GM12878 (cell line): Measurements from ENCODE around the gene DISP2. TPM values are rescaled to one million over a fixed set of nuclear protein-coding genes. Genes with fewer than 3 reads are reported as not detected.

ENCODE experiments used
- BRCA1 ChIP-seq: IDR thresholded peaks from 2 replicates; pipeline ENCODE4 v1.6.1; 2011; ENCODE audit warnings: low read depth, low read length, improper control_type of control experiment
- ETV6 ChIP-seq, 2 experiments: fragments of 450-650 bp in 1 of 2; IDR thresholded peaks in 1 of 2; conservative IDR thresholded peaks in 1 of 2; 2 replicates each; pipeline ENCODE4 v1.6.1; 2014; ENCODE audit warnings: antibody characterized with exemption in 1 of 2, borderline replicate concordance in 1 of 2, low read depth in 1 of 2, mild to moderate bottlenecking in 1 of 2, moderate library complexity in 1 of 2
- IKZF1 ChIP-seq: fragments of 450-650 bp; conservative IDR thresholded peaks from 2 replicates; pipeline ENCODE4 v1.6.1; 2017; ENCODE audit warnings: antibody characterized with exemption, mild to moderate bottlenecking
- IRF4 ChIP-seq: IDR thresholded peaks from 2 replicates; pipeline ENCODE4 v1.6.1; 2011; ENCODE audit warnings: low read depth, low read length
- JUNB ChIP-seq: IDR thresholded peaks from 2 replicates; pipeline ENCODE4 v1.6.1; 2016; ENCODE audit warnings: antibody characterized with exemption, mild to moderate bottlenecking
- MEF2A ChIP-seq: IDR thresholded peaks from 2 replicates; pipeline ENCODE4 v1.6.1; 2011; ENCODE audit warnings: low read depth, mild to moderate bottlenecking, low read length, moderate library complexity; ENCODE audit not compliant: insufficient read depth
- PAX8 ChIP-seq: fragments of 450-650 bp; IDR thresholded peaks from 2 replicates; pipeline ENCODE4 v1.6.1; 2017; ENCODE audit warnings: mild to moderate bottlenecking, moderate library complexity
- SREBF1 ChIP-seq: IDR thresholded peaks from 2 replicates; pipeline ENCODE4 v1.6.1; 2012; ENCODE audit warnings: mild to moderate bottlenecking, low read length
- TBL1XR1 ChIP-seq: IDR thresholded peaks from 2 replicates; pipeline ENCODE4 v1.6.1; 2012; ENCODE audit warnings: low read depth, low read length, improper control_type of control experiment
- ZNF592 ChIP-seq: fragments of 450-650 bp; IDR thresholded peaks from 2 replicates; pipeline ENCODE4 v1.6.1; 2017; ENCODE audit warnings: mild to moderate bottlenecking, moderate library complexity
- ZNF687 ChIP-seq: fragments of 450-650 bp; IDR thresholded peaks from 2 replicates; pipeline ENCODE4 v1.6.1; 2017; ENCODE audit warnings: mild to moderate bottlenecking, moderate library complexity
- polyA plus RNA-seq, 11 experiments: library from polyadenylated mRNA; depleted of rRNA in 4 of 11; unstranded in 6 of 11; stranded (reverse) in 5 of 11; fragments of >200 nt; fragmentation: Nextera tagmentation in 4 of 11; fragmentation: Illumina TruSeq in 1 of 11; extraction: Ambion mirVana in 4 of 11; extraction: Trizol in 1 of 11; gene quantifications; 1 replicate in 1 of 11; 2 replicates in 10 of 11; pipeline versions ENCODE4 v1.2.1 to v1.2.3, GENCODE V29; 2011 to 2016; ENCODE audit warnings: inconsistent platforms in 2 of 11, missing spikeins in 2 of 11, low read depth in 1 of 11
- total RNA-seq, 4 experiments: library from RNA; depleted of rRNA in 3 of 4; stranded (reverse); fragments of >200 nt in 3 of 4; fragmentation: Illumina TruSeq in 1 of 4; extraction: Trizol in 1 of 4; gene quantifications; 2 replicates each; pipeline versions ENCODE4 v1.2.1 to v1.2.3, GENCODE V29; 2013 to 2021
- TF ChIP-seq, protein P1 (sequence below): IDR thresholded peaks from 2 replicates; pipeline ENCODE4 v1.6.1; 2012; ENCODE audit warnings: mild to moderate bottlenecking, low read depth, low read length
- TF ChIP-seq, protein P2 (sequence below): fragments of 450-650 bp; IDR thresholded peaks from 2 replicates; pipeline ENCODE4 v1.6.1; 2017; ENCODE audit warnings: low read depth, mild to moderate bottlenecking, moderate library complexity

Gene DISP2
- total and polyA plus RNA-seq, 10 of the 15 experiments (the other 5 are each of a cell fraction or from before 2014, with no cell fraction given): under 0.01 to 0.20 (median 0.12) TPM; not detected in 7

DNA sequence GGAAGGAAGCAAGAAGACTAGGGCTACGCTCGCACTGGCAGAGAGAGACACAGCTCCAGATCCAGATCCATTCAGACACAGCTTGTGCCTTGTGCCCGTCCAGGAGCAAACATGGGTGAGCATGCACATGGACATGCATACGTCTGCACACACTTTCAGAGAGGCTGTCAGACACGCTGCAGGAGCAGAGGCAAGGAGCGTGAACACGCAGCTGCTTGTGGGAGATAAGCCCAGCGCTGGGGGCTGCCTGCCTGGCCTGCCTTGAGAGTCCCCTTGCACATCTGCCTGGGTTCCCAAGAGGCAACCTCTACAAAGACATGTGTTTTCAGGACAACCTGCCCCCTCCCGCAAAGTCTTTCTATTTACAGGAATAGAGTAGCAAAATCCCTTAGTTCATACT lies 69.2 kb downstream of the DISP2 start (continued):
- TF ChIP-seq ZNF687 (no peak), IKZF1 (no peak), PAX8 (no peak), ZNF592 (no peak), MEF2A (no peak), ETV6 (conservative IDR thresholded peaks at IDR 0.05 in 1 of 2, IDR thresholded peaks at IDR 0.05 in 1 of 2; ENCODE audit: borderline replicate concordance in 1 of 2, low read depth in 1 of 2) (no peak), TBL1XR1 (no peak), JUNB (no peak), SREBF1 (no peak), IRF4 (no peak), BRCA1 (no peak)
- TF ChIP-seq, protein P1, sequence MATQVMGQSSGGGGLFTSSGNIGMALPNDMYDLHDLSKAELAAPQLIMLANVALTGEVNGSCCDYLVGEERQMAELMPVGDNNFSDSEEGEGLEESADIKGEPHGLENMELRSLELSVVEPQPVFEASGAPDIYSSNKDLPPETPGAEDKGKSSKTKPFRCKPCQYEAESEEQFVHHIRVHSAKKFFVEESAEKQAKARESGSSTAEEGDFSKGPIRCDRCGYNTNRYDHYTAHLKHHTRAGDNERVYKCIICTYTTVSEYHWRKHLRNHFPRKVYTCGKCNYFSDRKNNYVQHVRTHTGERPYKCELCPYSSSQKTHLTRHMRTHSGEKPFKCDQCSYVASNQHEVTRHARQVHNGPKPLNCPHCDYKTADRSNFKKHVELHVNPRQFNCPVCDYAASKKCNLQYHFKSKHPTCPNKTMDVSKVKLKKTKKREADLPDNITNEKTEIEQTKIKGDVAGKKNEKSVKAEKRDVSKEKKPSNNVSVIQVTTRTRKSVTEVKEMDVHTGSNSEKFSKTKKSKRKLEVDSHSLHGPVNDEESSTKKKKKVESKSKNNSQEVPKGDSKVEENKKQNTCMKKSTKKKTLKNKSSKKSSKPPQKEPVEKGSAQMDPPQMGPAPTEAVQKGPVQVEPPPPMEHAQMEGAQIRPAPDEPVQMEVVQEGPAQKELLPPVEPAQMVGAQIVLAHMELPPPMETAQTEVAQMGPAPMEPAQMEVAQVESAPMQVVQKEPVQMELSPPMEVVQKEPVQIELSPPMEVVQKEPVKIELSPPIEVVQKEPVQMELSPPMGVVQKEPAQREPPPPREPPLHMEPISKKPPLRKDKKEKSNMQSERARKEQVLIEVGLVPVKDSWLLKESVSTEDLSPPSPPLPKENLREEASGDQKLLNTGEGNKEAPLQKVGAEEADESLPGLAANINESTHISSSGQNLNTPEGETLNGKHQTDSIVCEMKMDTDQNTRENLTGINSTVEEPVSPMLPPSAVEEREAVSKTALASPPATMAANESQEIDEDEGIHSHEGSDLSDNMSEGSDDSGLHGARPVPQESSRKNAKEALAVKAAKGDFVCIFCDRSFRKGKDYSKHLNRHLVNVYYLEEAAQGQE: no peak
- TF ChIP-seq, protein P2, sequence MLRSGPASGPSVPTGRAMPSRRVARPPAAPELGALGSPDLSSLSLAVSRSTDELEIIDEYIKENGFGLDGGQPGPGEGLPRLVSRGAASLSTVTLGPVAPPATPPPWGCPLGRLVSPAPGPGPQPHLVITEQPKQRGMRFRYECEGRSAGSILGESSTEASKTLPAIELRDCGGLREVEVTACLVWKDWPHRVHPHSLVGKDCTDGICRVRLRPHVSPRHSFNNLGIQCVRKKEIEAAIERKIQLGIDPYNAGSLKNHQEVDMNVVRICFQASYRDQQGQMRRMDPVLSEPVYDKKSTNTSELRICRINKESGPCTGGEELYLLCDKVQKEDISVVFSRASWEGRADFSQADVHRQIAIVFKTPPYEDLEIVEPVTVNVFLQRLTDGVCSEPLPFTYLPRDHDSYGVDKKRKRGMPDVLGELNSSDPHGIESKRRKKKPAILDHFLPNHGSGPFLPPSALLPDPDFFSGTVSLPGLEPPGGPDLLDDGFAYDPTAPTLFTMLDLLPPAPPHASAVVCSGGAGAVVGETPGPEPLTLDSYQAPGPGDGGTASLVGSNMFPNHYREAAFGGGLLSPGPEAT: no peak
